HepG2 (cell line): ENCODE results near the gene MRM2. TPM values are rescaled to one million over a fixed set of nuclear protein-coding genes. Genes with fewer than 3 reads are reported as not detected.

Experiments
- ATAC-seq: fragments of 200-7000 bp; cut with Tn5 transposase; 3 replicates; pipeline ENCODE4 v1.9.1; 2020; ENCODE audit warnings: mild to moderate bottlenecking, moderate library complexity
- BruUV-seq: library from RNA; stranded (reverse); fragments of 400-500 nt; replicated peaks from 2 replicates; lab custom pipeline; 2021; lab: Mats Ljungman, UMichigan
- CTCF ChIA-PET: fragments of 300-600 bp; formaldehyde crosslinking; extraction: SDS; loops from one replicate; lab custom pipeline; 2021; ENCODE audit warnings: low total read pairs, inconsistent platforms, low intra/inter-chr PET ratio; lab: Yijun Ruan, JAX
- POLR2A ChIA-PET: fragments of 350-600 bp; sonication (Branson Sonifier 250); formaldehyde crosslinking; loops from one replicate; lab custom pipeline; 2020; ENCODE audit warnings: antibody characterized with exemption, inconsistent platforms; lab: Yijun Ruan, JAX
- DNase-seq: peaks from one replicate; pipeline ENCODE4 v3.0.0-alpha.2; 2015; ENCODE audit warnings: low spot score
- FAIRE-seq: peaks from 3 replicates; lab custom pipeline; 2011; peaks lifted over from hg19 to GRCh38; lab: Jason Lieb, UNC
- H2AFZ ChIP-seq: one replicate; pipeline ENCODE4 v1.6.1; 2011; ENCODE audit warnings: low read length, inconsistent platforms
- H3K27ac ChIP-seq: fragments of 300-600 bp; 3 replicates; pipeline ENCODE4 v1.8.0; 2011; ENCODE audit warnings: mixed run types, mild to moderate bottlenecking, mixed read lengths, low read length, inconsistent platforms; ENCODE audit not compliant: insufficient read depth; ENCODE audit errors: extremely low read length
- H3K27me3 ChIP-seq, 2 experiments: fragments of 200-600 bp in 1 of 2; 2 replicates in 1 of 2; 3 replicates in 1 of 2; pipeline versions ENCODE4 v1.6.0 to v1.8.0; 2011; ENCODE audit warnings: low read length in 2 of 2, mild to moderate bottlenecking in 2 of 2, moderate library complexity in 2 of 2, inconsistent platforms in 1 of 2; ENCODE audit not compliant: insufficient read depth in 2 of 2, control insufficient read depth in 1 of 2
- H3K36me3 ChIP-seq, 2 experiments: fragments of 200-600 bp in 1 of 2; replicated peaks in 1 of 2; 2 replicates in 1 of 2; 3 replicates in 1 of 2; pipeline versions ENCODE4 v1.5.1 to v1.8.0; 2011; ENCODE audit warnings: low read length in 2 of 2, inconsistent platforms in 1 of 2; ENCODE audit not compliant: insufficient read depth in 2 of 2, control insufficient read depth in 1 of 2
- H3K4me1 ChIP-seq: 2 replicates; pipeline ENCODE4 v1.5.1; 2012; ENCODE audit warnings: low read length, inconsistent platforms; ENCODE audit not compliant: insufficient read depth
- H3K4me2 ChIP-seq: 2 replicates; pipeline ENCODE4 v1.6.0; 2011; ENCODE audit warnings: low read depth, low read length, inconsistent platforms
- H3K4me3 ChIP-seq, 3 experiments: fragments of 200-600 bp in 1 of 3; sonication (generic), shearing (Covaris generic) in 1 of 3; replicated peaks in 1 of 3; 2 replicates each; pipeline ENCODE4 v1.5.1; 2011 to 2016; ENCODE audit warnings: low read length in 3 of 3, inconsistent platforms in 2 of 3, low read depth in 2 of 3, mild to moderate bottlenecking in 2 of 3, control low read depth in 1 of 3, mixed read lengths in 1 of 3; ENCODE audit not compliant: insufficient read depth in 1 of 3
- H3K79me2 ChIP-seq: one replicate; pipeline ENCODE4 v1.6.1; 2011; ENCODE audit warnings: low read length, inconsistent platforms; ENCODE audit not compliant: insufficient read depth
- H3K9ac ChIP-seq: 2 replicates; pipeline ENCODE4 v1.6.0; 2011; ENCODE audit warnings: mild to moderate bottlenecking, low read depth, low read length, inconsistent platforms; ENCODE audit not compliant: insufficient read depth
- H3K9me3 ChIP-seq: 2 replicates; pipeline ENCODE4 v1.5.1; 2012; ENCODE audit warnings: mild to moderate bottlenecking, low read length
- H4K20me1 ChIP-seq: 2 replicates; pipeline ENCODE4 v1.6.0; 2011; ENCODE audit warnings: inconsistent platforms, mild to moderate bottlenecking, low read length, moderate library complexity; ENCODE audit not compliant: insufficient read depth
- GPN1 ChIP-seq: sonication (generic); formaldehyde crosslinking; IDR thresholded peaks from 2 replicates; pipeline ENCODE4 v1.5.1; 2020; ENCODE audit warnings: missing genetic modification reagents, borderline replicate concordance
- GTF3A ChIP-seq: sonication (generic); formaldehyde crosslinking; conservative IDR thresholded peaks from 2 replicates; pipeline ENCODE4 v1.4.0; 2020; ENCODE audit warnings: mild to moderate bottlenecking, missing genetic modification reagents
- HMG20B ChIP-seq: conservative IDR thresholded peaks from 2 replicates; pipeline ENCODE4 v1.6.1; 2016; ENCODE audit warnings: missing genetic modification reagents, missing compliant biosample characterization
- IRF1 ChIP-seq: sonication (generic); formaldehyde crosslinking; IDR thresholded peaks from 2 replicates; pipeline ENCODE4 v1.4.0; 2020; ENCODE audit warnings: low read depth, mild to moderate bottlenecking, missing genetic modification reagents
- KDM5B ChIP-seq: sonication (generic); formaldehyde crosslinking; IDR thresholded peaks from 2 replicates; pipeline ENCODE4 v1.4.0; 2020; ENCODE audit warnings: missing genetic modification reagents, mild to moderate bottlenecking, borderline replicate concordance
- MLX ChIP-seq: IDR thresholded peaks from 2 replicates; pipeline ENCODE4 v1.6.1; 2016
- NFE2L2 ChIP-seq: fragments of 150-350 bp; IDR thresholded peaks from 2 replicates; pipeline ENCODE4 v1.6.1; 2014; ENCODE audit warnings: low read length
- RAD51 ChIP-seq: fragments of 450-650 bp; IDR thresholded peaks from 2 replicates; pipeline ENCODE4 v1.6.1; 2016; ENCODE audit warnings: borderline replicate concordance
- RORA ChIP-seq: sonication (generic); formaldehyde crosslinking; IDR thresholded peaks from 2 replicates; pipeline ENCODE4 v1.5.0; 2020; ENCODE audit warnings: mild to moderate bottlenecking, missing genetic modification reagents, moderate library complexity
- SMC3 ChIP-seq: IDR thresholded peaks from 2 replicates; pipeline ENCODE4 v1.6.1; 2011; ENCODE audit warnings: low read length, improper control_type of control experiment
- SRSF4 ChIP-seq: fragments of 200-400 bp; formaldehyde crosslinking; IDR thresholded peaks from one replicate; pipeline ENCODE4 v1.6.1; 2018; ENCODE audit warnings: mild to moderate bottlenecking, low read depth, low read length, moderate library complexity; ENCODE audit not compliant: poor library complexity, severe bottlenecking
- ZNF205 ChIP-seq: IDR thresholded peaks from 2 replicates; pipeline ENCODE4 v1.6.1; 2018; ENCODE audit warnings: missing biosample characterization, missing genetic modification reagents
- ZNF414 ChIP-seq: sonication (generic); formaldehyde crosslinking; IDR thresholded peaks from 2 replicates; pipeline ENCODE4 v1.5.0; 2020; ENCODE audit warnings: missing genetic modification reagents
- ZNF761 ChIP-seq: sonication (generic); formaldehyde crosslinking; conservative IDR thresholded peaks from 2 replicates; pipeline ENCODE4 v1.4.0; 2020; ENCODE audit warnings: mild to moderate bottlenecking, missing genetic modification reagents
- ZNF792 ChIP-seq: IDR thresholded peaks from 2 replicates; pipeline ENCODE4 v1.6.1; 2016
- WGBS: methylation state at CpG from one replicate; pipeline ENCODE4 v1.1.6; 2017; ENCODE audit warnings: low lambda C conversion rate; 5-methylcytosine and 5-hydroxymethylcytosine counted together
- in situ Hi-C: cut with HindIII; loops from 2 replicates; pipeline ENCODE4 v1.10.0; 2017; ENCODE audit warnings: low pct_unique_long_range_greater_than_20kb; ENCODE audit not compliant: extremely low pct_ligation_motif_present
- intact Hi-C: fragments of 100-400 bp; cut with micrococcal nuclease; formaldehyde crosslinking; loops from one replicate; pipeline ENCODE4 v1.10.0; 2022; ENCODE audit not compliant: unreplicated experiment
- polyA plus RNA-seq, 8 experiments: library from polyadenylated mRNA; depleted of rRNA in 3 of 8; stranded (reverse) in 7 of 8; unstranded in 1 of 8; fragments of >200 nt; fragmentation: Illumina TruSeq in 4 of 8; extraction: Trizol in 4 of 8; gene quantifications; 2 replicates each; pipeline versions ENCODE4 v1.2.1 to v1.2.3, GENCODE V29; 2011 to 2016; ENCODE audit warnings: low read depth in 4 of 8, missing spikeins in 1 of 8, mixed read lengths in 1 of 8; ENCODE audit not compliant: insufficient read depth in 1 of 8
- total RNA-seq, 5 experiments: library from RNA; depleted of rRNA; stranded (reverse); fragments of >200 nt; fragmentation: Illumina TruSeq; extraction: Trizol; gene quantifications; 2 replicates each; pipeline ENCODE4 v1.2.3, GENCODE V29; 2016; ENCODE audit warnings: low read depth in 1 of 5

The MRM2 gene
- total and polyA plus RNA-seq, 2 of the 13 experiments (the other 11 are each of a cell fraction or from before 2014, with no cell fraction given) = 13.2 to 34.2 TPM

GRCh38 chr7:2260820-2261219 lies 18.8 kb upstream of the MRM2 start:
- no peak overlapping the region for H3K4me3 ChIP-seq
- DNase-seq (no peak), ATAC-seq (no peak), FAIRE-seq (no peak)
- intact Hi-C loops = no loop called here
- no peaks in the 10 kb centered on the region for H3K4me1 ChIP-seq
- CTCF ChIA-PET = no interaction called here
- no peak overlapping the region for H3K4me2 ChIP-seq
- in situ Hi-C loops = no loop called here
- peaks cover 5 to 26% of the 10 kb centered on the region in 2 experiments; a peak in 3 of 5 replicates for H3K36me3 ChIP-seq
- H3K79me2 ChIP-seq = no peaks in the 10 kb centered on the region
- no peaks in the 10 kb centered on the region for H4K20me1 ChIP-seq
- 100% methylated on average over 2 of the region's 5 CpGs for WGBS
- TF ChIP-seq ZNF792 (no peak), KDM5B (no peak), GTF3A (CRISPR knock-in tag) (no peak), RAD51 (no peak)
- no peaks in the 10 kb centered on the region for H3K9me3 ChIP-seq
- H3K27ac ChIP-seq = no peak overlapping the region
- H2AFZ ChIP-seq = no peak overlapping the region
- H3K9ac ChIP-seq = no peak overlapping the region
- no TSS peak for BruUV-seq
- H3K27me3 ChIP-seq = no peaks in the 10 kb centered on the region
- POLR2A ChIA-PET = no interaction called here

- H3K9me3 ChIP-seq = no peaks in the 10 kb centered on the region
- DNase-seq (no peak), FAIRE-seq (no peak), ATAC-seq (no peak)
- peaks cover 5 to 37% of the 10 kb centered on the region in 2 experiments; a peak in 3 of 5 replicates for H3K36me3 ChIP-seq
- intact Hi-C loops (no loop called here), in situ Hi-C loops (loop anchor here (10.0 kb wide), 1 partner anchor 45 kb away; no protein-coding TSS in a partner anchor)
- no peaks in the 10 kb centered on the region for H3K27me3 ChIP-seq
- CTCF ChIA-PET = no interaction called here
- no peaks in the 10 kb centered on the region for H4K20me1 ChIP-seq
- no peak overlapping the region for H3K4me2 ChIP-seq
- H3K79me2 ChIP-seq = no peaks in the 10 kb centered on the region
- no TSS peak for BruUV-seq
- H2AFZ ChIP-seq = no peak overlapping the region
- no peak overlapping the region for H3K9ac ChIP-seq
- POLR2A ChIA-PET = no interaction called here
- WGBS = 100% methylated on average over 1 of the region's 9 CpGs
- TF ChIP-seq IRF1 (CRISPR knock-in tag) (no peak), NFE2L2 (no peak), RORA (CRISPR knock-in tag) (no peak), ZNF761 (CRISPR knock-in tag) (no peak), SMC3 (no peak), ZNF414 (CRISPR knock-in tag) (no peak), MLX (CRISPR knock-in tag) (no peak), SRSF4 (no peak), GPN1 (CRISPR knock-in tag) (no peak), HMG20B (CRISPR knock-in tag) (no peak), ZNF205 (CRISPR knock-in tag) (no peak)
- no peaks in the 10 kb centered on the region for H3K4me1 ChIP-seq
- no peak overlapping the region for H3K4me3 ChIP-seq
- H3K27ac ChIP-seq = no peak overlapping the region
Measured at GRCh38 chr7:2259480-2259879, 17.5 kb upstream of the MRM2 start.
